Thyroid gland (tissue), 4 donors: Measurements from ENCODE around the gene TSPYL6.

Experiments
- CTCF ChIP-seq, 6 experiments: fragments of 200-600 bp in 3 of 6; fragments of 450-650 bp in 3 of 6; sonication (generic) in 3 of 6; IDR thresholded peaks; one replicate each; pipeline ENCODE4 v1.5.1; 2016 to 2019; ENCODE audit warnings: antibody characterized with exemption in 6 of 6, mild to moderate bottlenecking in 2 of 6, inconsistent platforms in 1 of 6, moderate library complexity in 1 of 6
- POLR2A ChIP-seq, 2 donors: fragments of 450-650 bp; IDR thresholded peaks; one replicate each; pipeline ENCODE4 v1.6.1; 2017; ENCODE audit warnings: antibody characterized with exemption in 2 of 2, mild to moderate bottlenecking in 2 of 2, moderate library complexity in 1 of 2

GRCh38 chr2:54275541-54275940, 19.5 kb upstream of the TSPYL6 start:
- TF ChIP-seq POLR2A (IDR thresholded peaks at IDR 0.05) (no peak), CTCF (IDR thresholded peaks at IDR 0.05) (no peak)
